ENCODE data around the gene SEPTIN2. TPM values are rescaled to one million over a fixed set of nuclear protein-coding genes. Genes with fewer than 3 reads are reported as not detected.

Gene SEPTIN2
- total RNA-seq, 1 donor from 2014 or later, result 466 TPM

DNA sequence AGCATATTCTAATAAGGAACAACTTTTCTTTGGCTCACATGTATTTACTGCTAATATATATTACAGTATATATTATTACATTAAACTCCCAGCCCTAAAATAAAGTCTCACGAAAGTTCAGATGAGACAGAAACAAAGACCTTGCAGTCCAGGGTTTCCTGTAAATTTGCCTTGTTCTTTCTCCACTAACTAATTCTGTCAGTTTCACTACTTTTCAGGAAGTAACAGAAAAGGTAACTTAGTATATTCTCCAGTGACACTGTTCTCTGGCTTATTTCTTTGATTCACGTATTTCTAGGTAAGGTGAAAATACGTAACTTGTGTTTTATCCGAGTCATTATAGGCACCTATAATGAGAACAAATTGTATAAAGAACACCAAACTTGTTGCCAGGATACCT, 35.4 kb upstream of the SEPTIN2 start:
- Mint-ChIP-seq H3K27ac (ENCODE audit: unreplicated experiment) (no peak overlapping the region), H3K36me3 (ENCODE audit: low read depth) (peaks cover 6% of the 10 kb centered on the region), H3K4me1 (peaks cover 14% of the 10 kb centered on the region), H3K27me3 (ENCODE audit: low read depth) (no peaks in the 10 kb centered on the region), H3K9me3 (no peaks in the 10 kb centered on the region), H3K4me3 (no peak overlapping the region)
- TF ChIP-seq, protein P1, sequence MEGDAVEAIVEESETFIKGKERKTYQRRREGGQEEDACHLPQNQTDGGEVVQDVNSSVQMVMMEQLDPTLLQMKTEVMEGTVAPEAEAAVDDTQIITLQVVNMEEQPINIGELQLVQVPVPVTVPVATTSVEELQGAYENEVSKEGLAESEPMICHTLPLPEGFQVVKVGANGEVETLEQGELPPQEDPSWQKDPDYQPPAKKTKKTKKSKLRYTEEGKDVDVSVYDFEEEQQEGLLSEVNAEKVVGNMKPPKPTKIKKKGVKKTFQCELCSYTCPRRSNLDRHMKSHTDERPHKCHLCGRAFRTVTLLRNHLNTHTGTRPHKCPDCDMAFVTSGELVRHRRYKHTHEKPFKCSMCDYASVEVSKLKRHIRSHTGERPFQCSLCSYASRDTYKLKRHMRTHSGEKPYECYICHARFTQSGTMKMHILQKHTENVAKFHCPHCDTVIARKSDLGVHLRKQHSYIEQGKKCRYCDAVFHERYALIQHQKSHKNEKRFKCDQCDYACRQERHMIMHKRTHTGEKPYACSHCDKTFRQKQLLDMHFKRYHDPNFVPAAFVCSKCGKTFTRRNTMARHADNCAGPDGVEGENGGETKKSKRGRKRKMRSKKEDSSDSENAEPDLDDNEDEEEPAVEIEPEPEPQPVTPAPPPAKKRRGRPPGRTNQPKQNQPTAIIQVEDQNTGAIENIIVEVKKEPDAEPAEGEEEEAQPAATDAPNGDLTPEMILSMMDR (conservative IDR thresholded peaks at IDR 0.05), result no peak
- no peak for DNase-seq (ENCODE audit: low read depth, low spot score)

DNA sequence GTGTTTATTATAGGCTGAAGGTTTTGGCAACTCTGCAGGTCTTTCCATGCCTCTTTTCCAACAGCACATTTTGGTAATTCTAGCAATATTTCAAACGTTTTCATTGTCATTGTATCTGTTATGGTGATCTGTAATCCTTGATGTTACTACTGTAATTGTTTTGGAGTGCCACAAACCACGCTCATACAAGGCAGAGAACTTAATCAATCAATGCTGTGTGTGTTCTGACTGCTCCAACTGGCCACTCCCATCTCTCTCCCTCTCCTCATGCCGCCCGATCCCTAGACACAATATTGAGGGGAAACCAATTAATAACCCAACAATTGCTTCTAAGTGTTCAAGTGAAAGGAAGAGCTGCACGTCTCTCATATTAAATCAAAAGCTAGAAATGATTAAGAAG, 33.2 kb upstream of the SEPTIN2 start:
- H3K4me3 Mint-ChIP-seq, result no peak overlapping the region
- no peak overlapping the region for H3K27ac Mint-ChIP-seq (ENCODE audit: unreplicated experiment)
- TF ChIP-seq, protein P1 (conservative IDR thresholded peaks at IDR 0.05), result no peak
- H3K36me3 Mint-ChIP-seq (ENCODE audit: low read depth), result no peaks in the 10 kb centered on the region
- H3K27me3 Mint-ChIP-seq (ENCODE audit: low read depth), result no peaks in the 10 kb centered on the region
- peaks cover 14% of the 10 kb centered on the region for H3K4me1 Mint-ChIP-seq
- no peak for DNase-seq (ENCODE audit: low read depth, low spot score)
- H3K9me3 Mint-ChIP-seq, result no peaks in the 10 kb centered on the region

DNA sequence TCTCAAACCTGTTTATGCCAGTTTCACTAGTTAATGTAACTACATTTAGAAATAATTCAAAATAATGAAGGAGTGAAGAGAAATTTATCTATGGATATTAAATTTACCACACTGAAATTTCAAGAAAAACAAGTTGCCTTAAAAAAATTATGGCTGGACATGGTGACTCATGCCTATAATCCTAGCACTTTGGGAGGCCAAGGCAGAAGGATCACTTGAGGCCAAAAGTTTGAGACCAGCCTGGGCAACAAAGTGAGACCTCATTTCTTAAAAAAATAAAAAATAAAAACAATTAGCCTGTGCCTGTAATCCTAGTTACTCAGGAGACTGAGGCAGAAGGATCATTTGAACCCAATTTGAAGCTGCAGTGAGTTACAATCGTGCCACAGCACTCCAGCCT, 30.1 kb upstream of the SEPTIN2 start:
- H3K4me1 Mint-ChIP-seq, result peaks cover 7% of the 10 kb centered on the region
- H3K27ac Mint-ChIP-seq (ENCODE audit: unreplicated experiment), result no peak overlapping the region
- DNase-seq (ENCODE audit: low read depth, low spot score), result no peak
- H3K36me3 Mint-ChIP-seq (ENCODE audit: low read depth), result no peaks in the 10 kb centered on the region
- no peak overlapping the region for H3K4me3 Mint-ChIP-seq
- TF ChIP-seq, protein P1 (conservative IDR thresholded peaks at IDR 0.05), result no peak
- H3K27me3 Mint-ChIP-seq (ENCODE audit: low read depth), result no peaks in the 10 kb centered on the region
- H3K9me3 Mint-ChIP-seq, result no peaks in the 10 kb centered on the region

DNA sequence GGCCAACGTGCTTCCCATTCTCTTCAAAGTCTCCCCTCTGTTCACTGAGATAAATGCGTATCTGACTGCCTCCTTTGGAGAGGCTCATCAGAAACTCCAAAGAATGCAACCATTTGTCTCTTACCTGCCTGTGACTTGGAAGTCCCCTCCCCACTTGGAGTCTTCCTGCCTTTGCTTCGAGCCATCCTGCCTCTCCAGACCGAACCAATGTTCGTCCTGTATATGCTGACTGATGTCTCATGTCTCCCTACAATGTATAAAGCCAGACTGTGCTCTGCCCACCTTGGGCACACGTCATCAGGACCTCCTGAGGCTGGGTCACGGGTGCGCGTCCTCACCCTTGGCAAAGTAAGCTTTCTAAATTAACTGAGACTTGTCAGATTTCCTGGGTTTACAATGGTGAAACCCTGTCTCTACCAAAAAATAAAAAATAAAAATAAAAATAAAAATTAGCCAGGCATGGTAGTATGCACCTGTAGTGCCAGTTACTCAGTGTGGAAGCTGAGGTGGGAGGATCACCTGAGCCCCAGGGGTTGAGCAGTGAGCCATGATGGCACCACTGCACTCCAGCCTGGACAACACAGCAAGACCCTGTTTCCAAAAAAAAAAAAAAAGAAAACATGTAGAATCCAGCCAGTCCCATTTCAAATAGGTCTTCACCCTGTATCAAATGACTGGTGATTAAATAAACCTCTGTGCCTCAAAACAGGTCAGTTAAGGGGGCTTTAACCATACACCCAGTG, 29.2 kb upstream of the SEPTIN2 start:
- Mint-ChIP-seq H3K36me3 (ENCODE audit: low read depth) (no peaks in the 10 kb centered on the region), H3K9me3 (no peaks in the 10 kb centered on the region), H3K27ac (ENCODE audit: unreplicated experiment) (peak overlapping the region; percentile 28), H3K27me3 (ENCODE audit: low read depth) (no peaks in the 10 kb centered on the region), H3K4me1 (peaks cover 7% of the 10 kb centered on the region), H3K4me3 (no peak overlapping the region)
- DNase-seq (ENCODE audit: low read depth, low spot score), result no peak
- TF ChIP-seq, protein P1 (conservative IDR thresholded peaks at IDR 0.05), result no peak

DNA sequence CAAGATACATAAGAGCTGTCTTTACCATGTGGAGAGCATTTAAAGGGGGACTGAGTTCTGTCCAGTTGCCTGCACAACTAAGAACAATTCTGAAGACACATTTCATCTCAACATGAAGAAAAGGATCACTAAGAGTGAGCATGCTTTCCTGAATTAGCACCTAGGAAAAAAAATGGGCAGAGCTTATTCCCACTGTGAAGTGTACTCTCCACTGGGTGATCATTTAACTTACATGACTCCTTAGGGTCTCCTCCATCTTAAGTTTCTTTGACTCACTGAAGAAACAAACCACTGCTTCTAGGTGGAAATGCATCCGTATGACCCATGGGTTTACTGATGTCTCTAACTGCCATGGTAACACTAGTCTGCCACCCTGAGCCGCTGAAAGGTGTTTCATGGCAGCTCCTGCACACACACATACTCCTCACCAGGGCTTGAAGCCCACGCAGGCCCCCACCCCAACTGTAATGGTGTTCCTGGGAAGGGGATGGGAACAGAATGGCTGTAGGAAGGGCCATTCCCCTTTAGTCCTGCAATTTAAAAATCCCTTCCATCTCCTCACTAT, 27.3 kb upstream of the SEPTIN2 start:
- TF ChIP-seq, protein P1 (conservative IDR thresholded peaks at IDR 0.05), result no peak
- Mint-ChIP-seq H3K27ac (ENCODE audit: unreplicated experiment) (no peak overlapping the region), H3K27me3 (ENCODE audit: low read depth) (no peaks in the 10 kb centered on the region), H3K4me1 (no peaks in the 10 kb centered on the region), H3K36me3 (ENCODE audit: low read depth) (no peaks in the 10 kb centered on the region), H3K4me3 (no peak overlapping the region), H3K9me3 (no peaks in the 10 kb centered on the region)
- DNase-seq (ENCODE audit: low read depth, low spot score), result no peak

Measured in neural crest cell (in vitro differentiated cells).